ENCODE results near the gene JADE2. TPM values are rescaled to one million over a fixed set of nuclear protein-coding genes. Genes with fewer than 3 reads are reported as not detected.
A peak's percentile ranks its signal among the peaks of the same experiment; 100 is the strongest.

JADE2 gene
- total RNA-seq, 1 donor from 2014 or later = 76.8 TPM

- H3K27ac Mint-ChIP-seq = no peak overlapping the region
- intact Hi-C loops (cut with micrococcal nuclease) = no loop called here
- peaks cover 74% of the 10 kb centered on the region for H3K36me3 Mint-ChIP-seq (ENCODE audit: low read depth)
- H3K9me3 Mint-ChIP-seq = no peaks in the 10 kb centered on the region
- no peaks in the 10 kb centered on the region for H3K27me3 Mint-ChIP-seq (ENCODE audit: low read depth)
- peaks cover 3% of the 10 kb centered on the region for H3K4me1 Mint-ChIP-seq (ENCODE audit: low read depth)
- no peak for DNase-seq (ENCODE audit: low spot score)
- H3K4me3 Mint-ChIP-seq (ENCODE audit: low read depth) = no peak overlapping the region
These were observed 40.6 kb downstream of the JADE2 start for GRCh38 chr5:134565791-134566740.

DNA sequence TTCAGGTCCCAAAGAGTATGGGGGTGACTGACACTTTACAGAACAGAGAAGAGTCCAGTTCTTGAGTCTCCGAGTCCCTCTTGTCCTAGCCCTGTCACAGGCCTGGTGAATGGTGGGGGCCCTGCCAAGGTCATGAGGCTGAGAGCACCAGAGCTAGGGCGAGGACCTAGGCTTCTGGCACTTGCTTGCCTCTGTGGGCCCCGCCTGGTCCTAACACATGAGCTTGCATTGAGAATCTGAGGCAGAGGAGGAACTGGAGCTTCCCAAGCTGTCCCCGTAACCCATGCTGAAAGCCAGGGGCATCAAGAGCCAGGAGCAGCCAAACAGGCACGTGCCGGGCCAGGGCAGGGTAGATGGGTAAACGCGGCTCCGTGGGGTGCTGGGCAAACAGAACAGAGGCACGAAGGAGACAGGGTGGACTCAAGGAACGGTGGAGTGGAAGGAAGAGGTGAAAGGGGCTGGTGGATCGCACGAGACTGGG lies 41.3 kb downstream of the JADE2 start:
- H3K27ac Mint-ChIP-seq = peak overlapping the region; percentile 51

GRCh38 chr5:134567641-134568336 lies 42.3 kb downstream of the JADE2 start:
- H3K4me3 Mint-ChIP-seq (ENCODE audit: low read depth) = no peak overlapping the region
- H3K27me3 Mint-ChIP-seq (ENCODE audit: low read depth) = no peaks in the 10 kb centered on the region
- no peaks in the 10 kb centered on the region for H3K9me3 Mint-ChIP-seq
- intact Hi-C loops (cut with micrococcal nuclease) = no loop called here
- H3K27ac Mint-ChIP-seq = peak overlapping the region; percentile 11
- H3K36me3 Mint-ChIP-seq (ENCODE audit: low read depth) = peaks cover 72% of the 10 kb centered on the region
- peaks cover under 1% of the 10 kb centered on the region for H3K4me1 Mint-ChIP-seq (ENCODE audit: low read depth)
- no peak for DNase-seq (ENCODE audit: low spot score)

More for the DNA sequence above, 41.3 kb downstream of the JADE2 start:
- Mint-ChIP-seq H3K27me3 (ENCODE audit: low read depth) (no peaks in the 10 kb centered on the region), H3K4me3 (ENCODE audit: low read depth) (no peak overlapping the region), H3K9me3 (no peaks in the 10 kb centered on the region), H3K36me3 (ENCODE audit: low read depth) (peaks cover 72% of the 10 kb centered on the region), H3K4me1 (ENCODE audit: low read depth) (peaks cover 3% of the 10 kb centered on the region)
- intact Hi-C loops (cut with micrococcal nuclease) = no loop called here
- no peak for DNase-seq (ENCODE audit: low spot score)

- H3K4me1 Mint-ChIP-seq (ENCODE audit: low read depth) = no peaks in the 10 kb centered on the region
- H3K27ac Mint-ChIP-seq = no peak overlapping the region
- H3K36me3 Mint-ChIP-seq (ENCODE audit: low read depth) = peaks cover 72% of the 10 kb centered on the region
- DNase-seq (ENCODE audit: low spot score) = no peak
- H3K27me3 Mint-ChIP-seq (ENCODE audit: low read depth) = no peaks in the 10 kb centered on the region
- H3K4me3 Mint-ChIP-seq (ENCODE audit: low read depth) = no peak overlapping the region
- H3K9me3 Mint-ChIP-seq = no peaks in the 10 kb centered on the region
- intact Hi-C loops (cut with micrococcal nuclease) = no loop called here
These were observed 42.8 kb downstream of the JADE2 start for GRCh38 chr5:134568337-134568700.

DNA sequence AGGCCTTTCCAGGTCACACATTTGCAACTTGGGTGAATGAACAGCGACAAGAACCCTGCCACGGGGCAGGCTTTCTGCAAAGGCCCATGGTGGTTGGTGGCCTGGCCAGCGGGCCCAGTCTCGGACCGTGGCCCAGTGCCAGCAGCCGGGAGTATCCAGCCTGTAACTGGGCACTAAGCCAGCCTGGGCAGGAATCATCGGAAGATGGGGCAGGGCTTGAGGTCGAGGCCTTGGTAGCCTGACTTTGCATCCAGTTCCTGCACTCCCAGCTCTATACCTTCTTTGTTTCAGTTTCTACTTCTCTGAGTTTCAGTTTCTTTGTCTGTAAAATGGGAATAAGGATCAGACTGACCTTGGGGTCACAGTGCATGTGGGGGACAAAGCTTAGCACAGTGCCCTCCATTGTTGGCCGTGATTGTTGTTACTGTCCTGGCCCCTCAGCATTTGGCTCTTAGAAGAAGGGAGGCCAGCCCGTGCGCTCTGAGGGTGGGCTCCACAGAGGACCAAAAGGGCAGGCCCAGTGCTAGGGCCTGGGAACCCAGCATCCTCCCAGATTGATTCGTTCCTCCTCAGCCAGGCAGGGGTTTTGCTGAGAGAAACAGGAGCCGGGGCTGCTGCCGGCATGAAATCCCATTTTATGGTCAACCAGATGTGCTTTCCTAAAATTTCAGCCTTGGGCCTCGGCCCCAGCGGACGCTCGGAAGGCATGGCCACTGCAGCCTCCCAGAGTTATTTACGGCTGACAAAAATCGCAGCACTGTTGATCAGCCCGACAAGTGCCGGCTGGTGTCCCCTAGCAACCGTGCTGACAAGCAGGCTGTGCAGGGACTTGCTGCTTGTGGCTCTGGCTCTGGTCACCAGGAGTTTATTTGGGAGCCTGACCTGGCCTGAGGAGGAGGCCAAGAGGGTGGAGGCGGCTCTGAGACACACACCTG lies 43.6 kb downstream of the JADE2 start:
- no peak overlapping the region for H3K4me3 Mint-ChIP-seq (ENCODE audit: low read depth)
- DNase-seq (ENCODE audit: low spot score) = no peak
- no peaks in the 10 kb centered on the region for H3K27me3 Mint-ChIP-seq (ENCODE audit: low read depth)
- intact Hi-C loops (cut with micrococcal nuclease) = no loop called here
- no peaks in the 10 kb centered on the region for H3K9me3 Mint-ChIP-seq
- peaks cover 70% of the 10 kb centered on the region for H3K36me3 Mint-ChIP-seq (ENCODE audit: low read depth)
- H3K4me1 Mint-ChIP-seq (ENCODE audit: low read depth) = no peaks in the 10 kb centered on the region
- H3K27ac Mint-ChIP-seq = peak overlapping the region; percentile 49

DNA sequence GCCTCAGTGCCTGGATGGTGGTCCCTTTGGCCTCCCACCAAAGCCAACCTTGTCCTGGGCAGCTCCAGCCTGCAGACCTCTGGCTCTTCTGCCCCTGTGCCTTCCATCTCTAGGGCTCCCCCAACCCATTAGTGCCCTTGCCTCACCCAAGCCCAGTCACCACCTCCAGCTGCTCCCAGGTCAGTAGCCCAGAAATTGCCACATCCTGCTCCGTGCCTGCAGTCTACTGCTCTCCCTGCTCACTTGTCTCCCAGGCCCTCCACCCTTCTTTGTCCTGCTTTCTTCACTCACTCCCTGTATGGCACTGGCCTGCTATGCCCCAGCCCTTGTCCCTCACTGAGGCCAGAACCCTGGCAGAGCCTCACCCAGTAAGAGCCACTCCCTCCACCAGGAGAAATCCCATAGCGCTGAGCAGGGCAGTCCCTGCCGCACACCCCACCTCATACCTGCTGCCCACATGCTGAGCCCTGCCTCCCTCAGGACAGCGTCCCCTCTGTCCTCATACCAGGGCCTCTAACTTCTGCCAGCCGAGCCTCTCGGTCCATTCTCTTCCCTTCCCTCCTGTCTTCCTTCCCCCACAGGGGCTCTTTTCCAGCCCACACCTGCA lies 44.4 kb downstream of the JADE2 start:
- no peaks in the 10 kb centered on the region for H3K27me3 Mint-ChIP-seq (ENCODE audit: low read depth)
- no peak overlapping the region for H3K4me3 Mint-ChIP-seq (ENCODE audit: low read depth)
- DNase-seq (ENCODE audit: low spot score) = no peak
- H3K9me3 Mint-ChIP-seq = no peaks in the 10 kb centered on the region
- no peaks in the 10 kb centered on the region for H3K4me1 Mint-ChIP-seq (ENCODE audit: low read depth)
- no peak overlapping the region for H3K27ac Mint-ChIP-seq
- intact Hi-C loops (cut with micrococcal nuclease) = no loop called here
- peaks cover 74% of the 10 kb centered on the region for H3K36me3 Mint-ChIP-seq (ENCODE audit: low read depth)

DNA sequence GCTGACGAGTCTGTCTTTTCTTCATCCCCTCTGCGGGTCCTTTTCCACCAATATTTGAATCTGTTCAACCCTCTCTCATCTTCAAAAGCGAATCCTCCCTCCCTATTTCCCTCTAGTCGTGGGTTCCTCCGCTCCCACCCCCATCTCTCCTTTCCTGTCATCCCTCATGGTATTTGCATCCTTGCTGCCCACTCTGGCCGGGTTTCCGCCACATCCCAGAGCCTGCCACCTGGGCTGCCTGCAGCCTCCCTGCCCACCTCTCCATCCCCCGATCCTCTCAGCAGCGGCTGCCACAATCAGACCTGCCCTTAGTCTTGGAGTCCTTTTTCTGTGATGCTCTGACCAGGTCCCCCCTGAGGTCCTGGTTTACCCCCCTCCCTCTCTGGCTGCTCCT lies 44.9 kb downstream of the JADE2 start:
- H3K4me1 Mint-ChIP-seq (ENCODE audit: low read depth) = no peaks in the 10 kb centered on the region
- peaks cover 75% of the 10 kb centered on the region for H3K36me3 Mint-ChIP-seq (ENCODE audit: low read depth)
- H3K27me3 Mint-ChIP-seq (ENCODE audit: low read depth) = no peaks in the 10 kb centered on the region
- intact Hi-C loops (cut with micrococcal nuclease) = no loop called here
- no peaks in the 10 kb centered on the region for H3K9me3 Mint-ChIP-seq
- H3K27ac Mint-ChIP-seq = no peak overlapping the region
- no peak overlapping the region for H3K4me3 Mint-ChIP-seq (ENCODE audit: low read depth)
- DNase-seq (ENCODE audit: low spot score) = no peak

GRCh38 chr5:134570886-134571285 lies 45.4 kb downstream of the JADE2 start:
- H3K27ac Mint-ChIP-seq = peak overlapping the region; percentile 21

GRCh38 chr5:134571693-134572405 lies 46.4 kb downstream of the JADE2 start:
- Mint-ChIP-seq H3K4me3 (ENCODE audit: low read depth) (no peak overlapping the region), H3K27me3 (ENCODE audit: low read depth) (no peaks in the 10 kb centered on the region), H3K4me1 (ENCODE audit: low read depth) (no peaks in the 10 kb centered on the region), H3K27ac (peak overlapping the region; percentile 33), H3K9me3 (no peaks in the 10 kb centered on the region), H3K36me3 (ENCODE audit: low read depth) (peaks cover 75% of the 10 kb centered on the region)
- intact Hi-C loops (cut with micrococcal nuclease) = no loop called here
- no peak for DNase-seq (ENCODE audit: low spot score)

More at GRCh38 chr5:134570886-134571285, 45.4 kb downstream of the JADE2 start:
- H3K36me3 Mint-ChIP-seq (ENCODE audit: low read depth) = peaks cover 74% of the 10 kb centered on the region
- intact Hi-C loops (cut with micrococcal nuclease) = no loop called here
- H3K4me1 Mint-ChIP-seq (ENCODE audit: low read depth) = no peaks in the 10 kb centered on the region
- no peak for DNase-seq (ENCODE audit: low spot score)
- no peak overlapping the region for H3K4me3 Mint-ChIP-seq (ENCODE audit: low read depth)
- H3K9me3 Mint-ChIP-seq = no peaks in the 10 kb centered on the region
- H3K27me3 Mint-ChIP-seq (ENCODE audit: low read depth) = no peaks in the 10 kb centered on the region

DNA sequence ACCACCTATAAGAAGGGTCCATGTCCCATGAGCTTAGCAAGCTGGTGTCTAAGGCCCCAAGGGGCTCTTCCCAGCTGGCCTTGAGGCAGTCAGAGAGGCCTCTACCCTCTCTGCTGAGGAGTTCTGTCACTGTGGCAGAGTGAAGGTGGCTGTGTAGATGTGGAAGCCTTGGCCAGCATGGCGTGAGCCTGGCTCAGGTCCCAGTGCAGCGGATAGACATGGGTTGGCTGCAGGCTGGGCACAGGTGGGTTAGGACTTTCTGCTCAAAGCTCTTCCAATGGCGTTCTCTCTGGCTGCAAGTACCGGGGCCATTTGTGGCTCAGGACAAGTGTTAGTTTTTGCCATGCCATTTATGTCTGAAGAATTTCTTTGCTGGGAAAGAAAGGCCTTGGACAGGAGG lies 47.3 kb downstream of the JADE2 start:
- H3K4me1 Mint-ChIP-seq (ENCODE audit: low read depth) = peaks cover 2% of the 10 kb centered on the region
- H3K27ac Mint-ChIP-seq = no peak overlapping the region
- H3K4me3 Mint-ChIP-seq (ENCODE audit: low read depth) = no peak overlapping the region
- H3K27me3 Mint-ChIP-seq (ENCODE audit: low read depth) = no peaks in the 10 kb centered on the region
- peaks cover 71% of the 10 kb centered on the region for H3K36me3 Mint-ChIP-seq (ENCODE audit: low read depth)
- DNase-seq (ENCODE audit: low spot score) = no peak
- no peaks in the 10 kb centered on the region for H3K9me3 Mint-ChIP-seq
- intact Hi-C loops (cut with micrococcal nuclease) = no loop called here

DNA sequence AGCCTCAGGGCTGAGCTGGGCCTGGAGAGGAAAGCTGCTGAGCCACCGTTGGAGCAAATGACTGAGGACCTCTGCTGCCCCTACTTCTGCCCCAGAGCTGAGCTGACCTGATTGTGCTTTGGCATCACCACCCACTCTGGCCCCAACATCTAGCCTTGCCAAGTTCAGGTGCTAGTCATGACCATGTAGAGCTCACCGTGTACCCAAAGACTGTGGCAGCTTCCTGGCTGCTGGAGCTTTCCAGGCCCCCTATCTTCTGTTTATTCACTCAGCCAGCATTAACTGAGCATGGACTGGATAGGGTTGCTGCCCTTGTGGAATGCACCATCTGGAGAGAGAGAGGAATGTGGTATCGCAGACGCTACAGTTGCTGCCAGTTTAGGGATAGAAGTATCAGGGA lies 49.1 kb downstream of the JADE2 start:
- peaks cover 4% of the 10 kb centered on the region for H3K4me1 Mint-ChIP-seq (ENCODE audit: low read depth)
- no peak overlapping the region for H3K4me3 Mint-ChIP-seq (ENCODE audit: low read depth)
- intact Hi-C loops (cut with micrococcal nuclease) = no loop called here
- no peak for DNase-seq (ENCODE audit: low spot score)
- no peaks in the 10 kb centered on the region for H3K27me3 Mint-ChIP-seq (ENCODE audit: low read depth)
- peaks cover 79% of the 10 kb centered on the region for H3K36me3 Mint-ChIP-seq (ENCODE audit: low read depth)
- no peak overlapping the region for H3K27ac Mint-ChIP-seq
- no peaks in the 10 kb centered on the region for H3K9me3 Mint-ChIP-seq

All from activated T-helper 2 cell treated with anti-CD3 and anti-CD28 coated beads, Interferon-gamma antibody, Interleukin-2, Interleukin-4, amounts not matched to agents 10 μg/mL and 5 μg/mL and 100 μg/mL, durations not matched to agents 14 hours and 24 hours and 36 hours (primary cell).